Measurements from ENCODE around the gene CCNQ.

DNA sequence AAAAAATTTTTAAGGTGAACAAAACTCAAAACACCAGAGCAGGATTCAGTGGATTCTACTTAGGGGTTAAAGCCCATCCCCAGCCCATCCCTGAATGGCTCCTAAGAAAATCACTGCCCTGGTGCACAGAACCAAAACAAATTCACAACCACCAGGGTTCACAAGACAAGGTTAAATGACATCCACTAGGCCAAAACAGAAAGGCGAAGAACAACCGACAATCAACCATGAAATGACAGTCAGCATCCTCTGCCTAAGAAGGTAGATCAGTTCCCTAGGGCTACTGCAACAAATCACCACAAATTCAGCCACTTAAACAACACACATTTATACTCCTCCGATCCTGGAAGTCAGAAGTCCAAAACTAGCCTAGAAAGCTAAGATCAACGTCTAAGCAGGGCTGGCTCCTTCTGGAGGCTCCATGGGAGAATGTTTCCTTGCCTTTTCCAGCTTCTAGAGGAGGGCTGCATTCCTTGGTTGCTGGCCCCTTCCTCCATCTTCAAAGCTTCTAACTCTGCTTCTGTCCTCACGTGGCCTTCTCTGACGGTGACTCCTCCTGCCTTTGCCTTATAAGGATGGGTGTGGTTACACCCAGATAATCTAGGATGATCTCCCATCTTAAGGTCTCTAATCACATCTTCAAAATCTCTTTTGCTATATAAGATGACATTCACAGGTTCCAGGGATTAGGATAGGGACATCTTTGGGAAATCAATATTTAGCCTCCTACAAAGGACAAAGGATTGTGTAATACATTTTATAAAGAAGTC, 1.8 kb downstream of the CCNQ start:
- TF ChIP-seq, protein P1, sequence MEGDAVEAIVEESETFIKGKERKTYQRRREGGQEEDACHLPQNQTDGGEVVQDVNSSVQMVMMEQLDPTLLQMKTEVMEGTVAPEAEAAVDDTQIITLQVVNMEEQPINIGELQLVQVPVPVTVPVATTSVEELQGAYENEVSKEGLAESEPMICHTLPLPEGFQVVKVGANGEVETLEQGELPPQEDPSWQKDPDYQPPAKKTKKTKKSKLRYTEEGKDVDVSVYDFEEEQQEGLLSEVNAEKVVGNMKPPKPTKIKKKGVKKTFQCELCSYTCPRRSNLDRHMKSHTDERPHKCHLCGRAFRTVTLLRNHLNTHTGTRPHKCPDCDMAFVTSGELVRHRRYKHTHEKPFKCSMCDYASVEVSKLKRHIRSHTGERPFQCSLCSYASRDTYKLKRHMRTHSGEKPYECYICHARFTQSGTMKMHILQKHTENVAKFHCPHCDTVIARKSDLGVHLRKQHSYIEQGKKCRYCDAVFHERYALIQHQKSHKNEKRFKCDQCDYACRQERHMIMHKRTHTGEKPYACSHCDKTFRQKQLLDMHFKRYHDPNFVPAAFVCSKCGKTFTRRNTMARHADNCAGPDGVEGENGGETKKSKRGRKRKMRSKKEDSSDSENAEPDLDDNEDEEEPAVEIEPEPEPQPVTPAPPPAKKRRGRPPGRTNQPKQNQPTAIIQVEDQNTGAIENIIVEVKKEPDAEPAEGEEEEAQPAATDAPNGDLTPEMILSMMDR (IDR thresholded peaks at IDR 0.05; ENCODE audit: low read depth, low read length, poor library complexity, severe bottlenecking), result no peak
- TF ChIP-seq EZH2phosphoT487 (IDR thresholded peaks at IDR 0.05; ENCODE audit: borderline replicate concordance, low read length), result no peak

Measured in DOHH2 (cell line).